Measurements from ENCODE around the gene ZNF438. TPM values are rescaled to one million over a fixed set of nuclear protein-coding genes. Genes with fewer than 3 reads are reported as not detected.
"Not testable (repeated sequence)": the region's sequence is repeated elsewhere in the genome, so short reads cannot be mapped to it uniquely, and the experiment has no call there.

Gene ZNF438
- total RNA-seq, 1 donor from 2014 or later = 6.8 TPM

GRCh38 chr10:30990971-30991646, 40.6 kb downstream of the ZNF438 start:
- H3K4me3 ChIP-seq (ENCODE audit: low read length in 3 of 3) = no peak overlapping the region
- H3K4me1 ChIP-seq (ENCODE audit: control insufficient read depth in 3 of 3, insufficient read depth in 3 of 3, low read length in 3 of 3) = peaks cover 7 to 12% (median 8%) of the 10 kb centered on the region in 3 donors
- no peak overlapping the region for H3K9ac ChIP-seq (ENCODE audit: low read depth in 1 of 3, low read length in 3 of 3)
- no peaks in the 10 kb centered on the region for H3K27me3 ChIP-seq (ENCODE audit: control insufficient read depth in 3 of 3, insufficient read depth in 3 of 3, low read length in 3 of 3)
- no peak overlapping the region for H3K27ac ChIP-seq (ENCODE audit: low read depth, low read length)
- no peaks in the 10 kb centered on the region for H3K36me3 ChIP-seq (ENCODE audit: control insufficient read depth in 3 of 3, insufficient read depth in 3 of 3, low read length in 3 of 3)
- H3K9me3 ChIP-seq (ENCODE audit: control insufficient read depth in 3 of 3, low read length in 3 of 3) = no peaks in the 10 kb centered on the region

DNA sequence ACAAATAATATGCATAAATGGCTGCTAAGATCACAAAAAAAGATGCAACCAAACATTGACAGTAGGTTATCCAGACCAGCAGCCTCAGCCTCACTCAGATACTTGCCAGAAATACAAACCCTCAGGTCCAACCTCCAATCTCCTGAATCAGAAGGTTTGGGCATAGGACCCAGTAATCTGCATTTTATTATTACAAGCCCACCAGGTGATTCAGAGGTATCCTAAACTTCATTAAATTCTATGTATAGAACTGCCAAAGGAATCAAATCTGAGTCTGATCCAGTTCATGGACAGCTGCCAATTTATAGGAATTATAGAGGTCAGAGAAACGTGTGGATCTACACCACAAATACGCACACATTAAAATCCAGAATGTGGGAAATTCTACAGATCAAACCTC, 41.3 kb downstream of the ZNF438 start:
- H3K9me3 ChIP-seq (ENCODE audit: control insufficient read depth in 3 of 3, low read length in 3 of 3) = no peaks in the 10 kb centered on the region
- H3K9ac ChIP-seq (ENCODE audit: low read depth in 1 of 3, low read length in 3 of 3) = no peak overlapping the region
- no peaks in the 10 kb centered on the region for H3K27me3 ChIP-seq (ENCODE audit: control insufficient read depth in 3 of 3, insufficient read depth in 3 of 3, low read length in 3 of 3)
- H3K4me1 ChIP-seq (ENCODE audit: control insufficient read depth in 3 of 3, insufficient read depth in 3 of 3, low read length in 3 of 3) = peaks cover 7 to 12% (median 8%) of the 10 kb centered on the region in 3 donors
- no peaks in the 10 kb centered on the region for H3K36me3 ChIP-seq (ENCODE audit: control insufficient read depth in 3 of 3, insufficient read depth in 3 of 3, low read length in 3 of 3)
- H3K27ac ChIP-seq (ENCODE audit: low read depth, low read length) = no peak overlapping the region
- no peak overlapping the region for H3K4me3 ChIP-seq (ENCODE audit: low read length in 3 of 3)

DNA sequence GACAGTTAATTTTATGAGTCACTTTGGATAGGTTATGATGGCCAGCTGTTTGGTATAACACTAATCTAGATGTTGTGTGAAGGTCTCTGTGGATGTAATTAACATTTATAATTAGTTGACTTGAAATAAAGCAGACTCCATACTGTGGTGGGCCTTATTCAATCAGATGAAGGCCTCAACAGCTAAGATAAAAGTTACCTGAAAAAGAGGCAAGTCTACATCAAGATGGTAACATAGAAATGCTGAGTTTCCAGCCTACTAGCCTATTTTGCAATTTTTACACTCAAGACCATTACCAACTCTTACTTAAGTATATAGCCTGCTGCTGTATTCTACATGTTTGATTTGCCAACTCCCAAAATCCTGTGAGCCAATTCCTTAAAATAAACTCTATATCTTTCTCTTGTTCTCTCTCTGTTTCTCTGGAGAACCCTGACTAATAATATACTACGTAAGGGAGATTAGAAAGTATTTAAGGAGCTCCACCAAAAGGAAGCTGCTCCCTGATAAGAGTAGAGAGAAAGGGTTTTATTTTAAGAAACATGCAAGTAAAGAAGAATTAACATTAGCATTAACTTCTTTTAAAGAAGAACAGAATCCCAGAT, 42.7 kb downstream of the ZNF438 start:
- no peak overlapping the region for H3K27ac ChIP-seq (ENCODE audit: low read depth, low read length)
- no peaks in the 10 kb centered on the region for H3K9me3 ChIP-seq (ENCODE audit: control insufficient read depth in 3 of 3, low read length in 3 of 3)
- H3K4me1 ChIP-seq (ENCODE audit: control insufficient read depth in 3 of 3, insufficient read depth in 3 of 3, low read length in 3 of 3) = peaks cover 13 to 16% (median 14%) of the 10 kb centered on the region in 3 donors
- H3K27me3 ChIP-seq (ENCODE audit: control insufficient read depth in 3 of 3, insufficient read depth in 3 of 3, low read length in 3 of 3) = no peaks in the 10 kb centered on the region
- no peaks in the 10 kb centered on the region for H3K36me3 ChIP-seq (ENCODE audit: control insufficient read depth in 3 of 3, insufficient read depth in 3 of 3, low read length in 3 of 3)
- no peak overlapping the region for H3K4me3 ChIP-seq (ENCODE audit: low read length in 3 of 3)
- no peak overlapping the region for H3K9ac ChIP-seq (ENCODE audit: low read depth in 1 of 3, low read length in 3 of 3)

- no peak overlapping the region for H3K27ac ChIP-seq (ENCODE audit: low read depth, low read length)
- no peak overlapping the region for H3K9ac ChIP-seq (ENCODE audit: low read depth in 1 of 3, low read length in 3 of 3)
- no peaks in the 10 kb centered on the region for H3K9me3 ChIP-seq (ENCODE audit: control insufficient read depth in 3 of 3, low read length in 3 of 3)
- peaks cover 7 to 13% (median 9%) of the 10 kb centered on the region in 3 donors for H3K4me1 ChIP-seq (ENCODE audit: control insufficient read depth in 3 of 3, insufficient read depth in 3 of 3, low read length in 3 of 3)
- no peak overlapping the region for H3K4me3 ChIP-seq (ENCODE audit: low read length in 3 of 3)
- no peaks in the 10 kb centered on the region for H3K27me3 ChIP-seq (ENCODE audit: control insufficient read depth in 3 of 3, insufficient read depth in 3 of 3, low read length in 3 of 3)
- no peaks in the 10 kb centered on the region for H3K36me3 ChIP-seq (ENCODE audit: control insufficient read depth in 3 of 3, insufficient read depth in 3 of 3, low read length in 3 of 3)
These were observed 44.2 kb downstream of the ZNF438 start for GRCh38 chr10:30987463-30987862.

DNA sequence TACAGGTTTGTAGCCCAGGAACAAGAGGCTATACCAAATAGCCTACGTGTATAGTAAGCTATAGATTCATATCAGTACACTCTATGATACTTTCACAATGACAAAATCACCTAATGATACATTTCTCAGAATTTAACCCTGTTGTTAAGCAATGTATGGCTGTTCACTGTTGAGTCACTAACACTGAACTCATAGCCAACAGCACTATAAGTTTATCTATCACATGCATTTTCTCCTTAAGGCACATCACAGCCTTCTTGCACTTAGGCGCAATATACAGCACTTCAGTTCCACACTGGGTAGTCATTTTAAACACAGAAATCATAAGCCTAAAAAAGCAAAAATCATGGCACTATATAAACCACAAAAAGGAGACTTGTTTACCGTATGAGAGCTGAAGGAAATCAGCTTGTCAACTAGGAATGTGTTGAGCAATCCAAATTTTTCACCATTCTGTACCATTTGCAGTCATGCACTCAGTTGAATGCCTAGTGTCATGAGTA, 45.6 kb downstream of the ZNF438 start:
- no peaks in the 10 kb centered on the region for H3K9me3 ChIP-seq (ENCODE audit: control insufficient read depth in 3 of 3, low read length in 3 of 3)
- H3K4me3 ChIP-seq (ENCODE audit: low read length in 3 of 3) = no peak overlapping the region
- H3K27me3 ChIP-seq (ENCODE audit: control insufficient read depth in 3 of 3, insufficient read depth in 3 of 3, low read length in 3 of 3) = no peaks in the 10 kb centered on the region
- H3K9ac ChIP-seq (ENCODE audit: low read depth in 1 of 3, low read length in 3 of 3) = no peak overlapping the region
- H3K27ac ChIP-seq (ENCODE audit: low read depth, low read length) = no peak overlapping the region
- H3K36me3 ChIP-seq (ENCODE audit: control insufficient read depth in 3 of 3, insufficient read depth in 3 of 3, low read length in 3 of 3) = no peaks in the 10 kb centered on the region
- peaks cover 7 to 11% (median 11%) of the 10 kb centered on the region in 3 donors for H3K4me1 ChIP-seq (ENCODE audit: control insufficient read depth in 3 of 3, insufficient read depth in 3 of 3, low read length in 3 of 3)

GRCh38 chr10:30985512-30985911, 46.2 kb downstream of the ZNF438 start:
- H3K27ac ChIP-seq (ENCODE audit: low read depth, low read length) = no peak overlapping the region
- no peak overlapping the region for H3K4me3 ChIP-seq (ENCODE audit: low read length in 3 of 3)
- peak overlapping the region in 1 of 3 donors; percentile 45 for H3K9ac ChIP-seq (ENCODE audit: low read depth in 1 of 3, low read length in 3 of 3)
- H3K9me3 ChIP-seq (ENCODE audit: control insufficient read depth in 3 of 3, low read length in 3 of 3) = no peaks in the 10 kb centered on the region
- peaks cover 13 to 17% (median 13%) of the 10 kb centered on the region in 3 donors for H3K4me1 ChIP-seq (ENCODE audit: control insufficient read depth in 3 of 3, insufficient read depth in 3 of 3, low read length in 3 of 3)
- no peaks in the 10 kb centered on the region for H3K27me3 ChIP-seq (ENCODE audit: control insufficient read depth in 3 of 3, insufficient read depth in 3 of 3, low read length in 3 of 3)
- no peaks in the 10 kb centered on the region for H3K36me3 ChIP-seq (ENCODE audit: control insufficient read depth in 3 of 3, insufficient read depth in 3 of 3, low read length in 3 of 3)

DNA sequence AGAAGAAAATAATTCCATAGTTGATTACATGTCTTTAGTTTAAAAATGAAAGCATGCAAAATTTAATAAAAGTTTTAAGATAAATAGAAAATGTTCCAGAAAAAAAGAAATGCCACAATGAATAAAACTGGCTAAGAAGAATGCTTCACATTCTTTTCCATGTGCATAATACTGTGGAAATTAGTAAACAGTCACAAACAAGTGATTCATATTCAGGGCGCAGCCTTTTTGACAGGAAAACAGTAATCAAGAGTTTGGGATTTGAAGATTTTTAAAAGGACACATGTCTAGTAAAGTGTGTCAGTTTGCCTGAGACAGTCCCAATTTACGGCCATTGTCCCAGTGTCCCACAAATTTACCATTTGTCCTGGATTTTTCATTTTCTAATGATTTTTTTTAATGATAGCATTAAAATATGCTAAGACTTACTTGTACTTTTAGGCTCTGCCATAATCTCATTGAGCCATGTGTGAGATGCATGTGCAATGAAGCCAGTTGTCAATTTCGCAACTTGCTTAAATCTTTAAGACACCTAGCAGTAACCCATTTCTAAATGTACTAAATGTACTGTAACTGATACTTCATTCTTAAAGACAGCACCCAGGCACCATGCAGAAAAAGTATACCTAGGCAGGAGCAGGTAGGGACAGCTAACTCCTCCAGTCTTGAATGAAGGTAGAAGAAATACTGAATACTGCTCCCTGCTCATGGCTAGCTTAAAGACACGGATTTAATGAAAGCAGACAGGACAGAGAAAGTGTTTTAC, 46.9 kb downstream of the ZNF438 start:
- H3K9me3 ChIP-seq (ENCODE audit: control insufficient read depth in 3 of 3, low read length in 3 of 3) = no peaks in the 10 kb centered on the region
- H3K4me1 ChIP-seq (ENCODE audit: control insufficient read depth in 3 of 3, insufficient read depth in 3 of 3, low read length in 3 of 3) = peaks cover 13 to 17% (median 13%) of the 10 kb centered on the region in 3 donors
- no peaks in the 10 kb centered on the region for H3K36me3 ChIP-seq (ENCODE audit: control insufficient read depth in 3 of 3, insufficient read depth in 3 of 3, low read length in 3 of 3)
- H3K27me3 ChIP-seq (ENCODE audit: control insufficient read depth in 3 of 3, insufficient read depth in 3 of 3, low read length in 3 of 3) = no peaks in the 10 kb centered on the region
- H3K27ac ChIP-seq (ENCODE audit: low read depth, low read length) = no peak overlapping the region
- H3K4me3 ChIP-seq (ENCODE audit: low read length in 3 of 3) = peak overlapping the region in 1 of 3 donors; percentile 7
- H3K9ac ChIP-seq (ENCODE audit: low read depth in 1 of 3, low read length in 3 of 3) = peak overlapping the region in 2 of 3 donors; percentile 10 to 45

- H3K4me1 ChIP-seq (ENCODE audit: control insufficient read depth in 3 of 3, insufficient read depth in 3 of 3, low read length in 3 of 3) = peaks cover 13% of the 10 kb centered on the region in 3 donors
- H3K4me3 ChIP-seq (ENCODE audit: low read length in 3 of 3) = not testable (repeated sequence)
These were observed 48.5 kb downstream of the ZNF438 start for GRCh38 chr10:30983209-30983608.

DNA sequence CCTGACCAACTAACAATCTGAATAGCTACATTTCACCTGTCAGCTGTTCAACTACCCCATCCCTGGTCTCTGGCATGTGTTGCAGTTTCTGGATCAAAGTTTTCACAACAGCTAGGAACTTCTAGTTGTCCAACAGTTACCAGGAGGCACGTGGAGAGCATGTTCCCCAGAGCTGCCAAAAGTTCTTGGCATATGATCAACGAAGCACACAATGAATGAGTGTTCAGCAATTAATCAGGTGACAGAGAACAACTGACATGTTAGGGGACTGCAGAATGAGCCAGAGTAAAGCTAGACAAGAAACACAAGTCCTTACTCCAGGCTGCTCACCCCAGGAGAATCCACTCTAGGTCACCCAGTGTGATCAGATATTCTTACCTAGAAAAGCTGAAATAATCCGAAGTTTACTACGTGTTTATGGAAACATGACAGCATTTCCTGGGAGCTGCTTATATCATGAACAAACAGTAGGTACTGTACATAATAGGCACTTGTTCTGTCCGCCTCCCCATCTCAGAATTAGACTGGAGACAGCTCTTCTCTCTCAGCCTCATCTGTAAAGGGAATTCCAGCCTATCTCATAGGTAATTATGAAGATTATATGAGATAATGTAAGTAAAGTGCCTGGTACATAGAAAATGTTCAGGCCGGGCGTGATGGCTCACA, 50.6 kb downstream of the ZNF438 start:
- H3K36me3 ChIP-seq (ENCODE audit: control insufficient read depth in 3 of 3, insufficient read depth in 3 of 3, low read length in 3 of 3) = no peaks in the 10 kb centered on the region
- peak overlapping the region; percentile 46 for H3K27ac ChIP-seq (ENCODE audit: low read depth, low read length)
- H3K9me3 ChIP-seq (ENCODE audit: control insufficient read depth in 3 of 3, low read length in 3 of 3) = no peaks in the 10 kb centered on the region
- no peaks in the 10 kb centered on the region for H3K27me3 ChIP-seq (ENCODE audit: control insufficient read depth in 3 of 3, insufficient read depth in 3 of 3, low read length in 3 of 3)
- no peak overlapping the region for H3K9ac ChIP-seq (ENCODE audit: low read depth in 1 of 3, low read length in 3 of 3)
- peaks cover 13% of the 10 kb centered on the region in 3 donors for H3K4me1 ChIP-seq (ENCODE audit: control insufficient read depth in 3 of 3, insufficient read depth in 3 of 3, low read length in 3 of 3)
- H3K4me3 ChIP-seq (ENCODE audit: low read length in 3 of 3) = no peak overlapping the region

More at GRCh38 chr10:30983209-30983608, 48.5 kb downstream of the ZNF438 start:
- not testable (repeated sequence) for H3K27me3 ChIP-seq (ENCODE audit: control insufficient read depth in 3 of 3, insufficient read depth in 3 of 3, low read length in 3 of 3); H3K27ac ChIP-seq (ENCODE audit: low read depth, low read length); H3K9me3 ChIP-seq (ENCODE audit: control insufficient read depth in 3 of 3, low read length in 3 of 3); H3K36me3 ChIP-seq (ENCODE audit: control insufficient read depth in 3 of 3, insufficient read depth in 3 of 3, low read length in 3 of 3); H3K9ac ChIP-seq (ENCODE audit: low read depth in 1 of 3, low read length in 3 of 3)

Data from skeletal muscle tissue (tissue), 4 donors.